Myocyte (in vitro differentiated cells): ENCODE results near the gene TMEM191C. TPM values are rescaled to one million over a fixed set of nuclear protein-coding genes. Genes with fewer than 3 reads are reported as not detected.
"Not testable (repeated sequence)": the region's sequence is repeated elsewhere in the genome, so short reads cannot be mapped to it uniquely, and the experiment has no call there.

Source experiments
- DNase-seq: peaks from one replicate; pipeline ENCODE4 v3.0.0-alpha.2; 2012; ENCODE audit warnings: low read depth
- total RNA-seq: library from RNA; depleted of rRNA; stranded (reverse); fragments of >200 nt; gene quantifications from 2 replicates; pipeline ENCODE4 v1.2.3, GENCODE V29; 2014

Gene TMEM191C
- total RNA-seq, 1 donor from 2014 or later, result 0.75 TPM

- DNase-seq, result no peak
Observed at GRCh38 chr22:21446128-21446826, 20.9 kb upstream of the TMEM191C start.

GRCh38 chr22:21446827-21447690, 20.1 kb upstream of the TMEM191C start:
- DNase-seq, result no peak

DNA sequence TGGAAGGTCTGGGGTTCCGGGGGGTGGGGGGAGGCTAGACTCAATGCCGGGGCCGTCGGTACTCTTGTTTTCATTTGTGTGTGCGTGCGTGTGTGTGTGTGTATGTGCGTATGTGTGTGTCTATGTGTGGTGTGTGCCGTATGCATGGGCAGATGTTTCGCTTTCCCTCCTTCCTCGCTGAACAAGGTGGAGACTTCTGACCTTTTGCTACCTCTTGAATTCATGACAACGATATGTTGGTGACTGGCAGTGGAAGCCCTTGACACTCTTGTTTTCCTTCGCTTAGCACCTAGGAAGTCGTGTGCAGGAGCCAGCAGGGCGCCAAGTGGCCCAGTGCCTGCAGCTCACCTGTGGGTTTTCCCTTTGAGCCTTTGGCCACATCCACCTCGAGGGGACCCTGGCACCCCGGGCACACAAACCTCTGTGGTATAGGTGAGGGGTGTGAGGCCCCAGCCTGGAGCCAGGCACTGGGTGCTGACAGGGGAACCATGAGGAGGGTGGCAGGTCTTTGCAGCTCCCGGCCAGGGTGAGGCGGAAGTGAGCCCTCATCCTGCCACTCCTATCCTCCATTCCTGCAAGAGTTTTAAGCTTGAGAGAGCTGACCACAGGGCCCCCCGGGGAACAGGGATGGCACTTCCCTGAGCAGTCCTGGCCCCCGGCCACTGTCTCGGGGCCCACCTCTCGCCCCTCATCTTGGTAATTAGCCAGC, 19.3 kb upstream of the TMEM191C start:
- DNase-seq, result no peak

DNA sequence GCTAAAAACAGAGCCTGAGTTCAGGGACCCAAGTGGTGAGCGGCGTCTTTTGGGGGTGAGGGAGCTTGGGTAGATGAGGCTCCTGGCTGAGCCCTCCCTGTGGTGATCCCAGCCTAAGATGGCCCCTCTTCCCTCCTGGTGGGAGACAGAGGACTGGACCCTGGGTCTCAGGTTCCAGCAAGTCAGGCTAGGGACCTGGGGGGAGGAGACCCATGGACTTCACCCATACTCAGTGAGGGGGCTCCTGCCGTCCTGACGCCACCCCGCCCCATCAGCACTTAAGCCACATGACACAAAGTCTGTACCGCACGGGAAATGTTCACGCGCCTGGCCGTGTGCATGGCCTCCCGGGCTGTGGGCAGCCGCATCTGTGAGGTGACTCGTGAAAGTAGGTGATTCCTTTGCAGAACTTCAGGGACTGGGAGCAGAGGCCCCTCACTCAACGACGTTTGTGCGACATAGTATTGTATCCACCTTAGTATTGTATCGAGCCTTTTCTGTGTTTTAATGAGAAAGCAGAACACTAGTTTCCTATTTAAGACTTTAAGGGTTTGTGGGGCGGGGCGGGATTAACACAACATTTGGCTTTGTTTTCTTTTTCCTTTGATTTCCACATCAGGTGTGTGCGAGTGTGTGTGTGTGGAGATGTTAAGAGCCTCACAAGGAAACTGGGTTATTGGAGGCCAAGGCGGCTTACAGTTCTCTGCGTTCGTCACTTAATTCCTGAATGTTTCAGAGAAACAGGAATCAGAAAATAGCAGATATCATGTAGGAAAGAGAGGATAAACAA, 18.4 kb upstream of the TMEM191C start:
- DNase-seq, result no peak

DNA sequence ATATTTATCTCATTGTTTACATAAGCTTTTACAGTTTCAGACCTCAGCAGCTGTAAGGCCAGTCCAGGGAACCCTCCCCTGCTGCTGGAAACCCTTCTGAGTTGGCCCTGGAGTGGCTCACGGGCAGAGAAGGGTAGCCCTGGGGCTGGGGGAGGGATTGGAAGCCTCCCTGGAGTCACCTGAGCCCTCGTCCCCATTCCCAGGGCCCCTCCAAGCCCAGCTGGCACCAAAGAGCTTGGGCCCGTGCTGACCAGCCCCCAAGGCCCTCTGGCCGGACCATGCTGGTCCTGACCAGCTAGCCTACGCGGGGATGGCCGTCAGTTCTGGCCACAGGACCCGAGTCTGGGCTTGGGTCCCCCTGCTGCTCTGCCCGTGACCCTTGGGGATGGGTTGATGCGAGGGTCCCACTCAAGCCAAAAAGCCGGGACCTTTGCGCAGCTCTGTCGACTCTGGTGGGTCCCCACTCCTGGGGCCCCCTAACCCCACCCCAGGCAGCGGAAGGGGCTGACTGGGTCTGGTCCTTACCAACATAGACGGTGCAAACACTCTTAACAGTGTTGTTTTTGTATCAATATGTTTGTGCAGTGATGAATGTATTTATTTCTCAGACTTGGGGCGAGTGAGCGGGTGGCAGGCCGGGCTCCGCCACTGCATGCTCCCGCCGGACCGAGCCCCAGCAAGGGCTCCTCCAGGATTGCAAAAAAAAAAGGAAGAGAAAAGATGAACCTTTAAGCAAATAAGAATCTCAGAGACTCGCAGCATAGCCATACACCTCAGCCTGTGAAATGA, 17.5 kb upstream of the TMEM191C start:
- DNase-seq, result no peak

DNA sequence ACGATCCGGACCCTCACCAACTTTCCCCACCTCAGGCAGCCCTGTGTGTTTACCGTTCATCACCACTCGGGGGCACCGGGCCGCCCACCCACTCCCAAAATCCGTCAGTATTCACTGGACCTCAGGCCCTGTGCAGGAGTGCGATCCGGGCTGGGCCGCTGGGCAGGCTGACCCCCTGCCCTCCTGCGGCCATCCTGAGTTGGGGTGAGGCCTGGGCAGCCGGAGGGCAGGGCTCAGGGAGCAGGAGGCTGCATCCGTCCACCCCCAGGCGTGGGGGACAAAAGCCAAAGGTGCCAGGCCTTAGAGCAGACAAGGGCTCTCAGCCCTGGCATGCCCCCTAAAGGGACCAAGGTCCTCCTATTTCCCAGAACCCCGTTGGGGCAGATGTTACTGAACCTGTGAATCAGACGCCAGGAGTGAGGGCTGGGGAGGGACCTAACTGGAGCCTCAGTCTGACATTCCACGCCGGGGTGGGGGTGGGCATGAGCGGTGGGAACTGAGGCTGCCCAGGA, 16.8 kb upstream of the TMEM191C start:
- no peak for DNase-seq

- no peak for DNase-seq
Observed at GRCh38 chr22:21450858-21451353, 16.3 kb upstream of the TMEM191C start.

DNA sequence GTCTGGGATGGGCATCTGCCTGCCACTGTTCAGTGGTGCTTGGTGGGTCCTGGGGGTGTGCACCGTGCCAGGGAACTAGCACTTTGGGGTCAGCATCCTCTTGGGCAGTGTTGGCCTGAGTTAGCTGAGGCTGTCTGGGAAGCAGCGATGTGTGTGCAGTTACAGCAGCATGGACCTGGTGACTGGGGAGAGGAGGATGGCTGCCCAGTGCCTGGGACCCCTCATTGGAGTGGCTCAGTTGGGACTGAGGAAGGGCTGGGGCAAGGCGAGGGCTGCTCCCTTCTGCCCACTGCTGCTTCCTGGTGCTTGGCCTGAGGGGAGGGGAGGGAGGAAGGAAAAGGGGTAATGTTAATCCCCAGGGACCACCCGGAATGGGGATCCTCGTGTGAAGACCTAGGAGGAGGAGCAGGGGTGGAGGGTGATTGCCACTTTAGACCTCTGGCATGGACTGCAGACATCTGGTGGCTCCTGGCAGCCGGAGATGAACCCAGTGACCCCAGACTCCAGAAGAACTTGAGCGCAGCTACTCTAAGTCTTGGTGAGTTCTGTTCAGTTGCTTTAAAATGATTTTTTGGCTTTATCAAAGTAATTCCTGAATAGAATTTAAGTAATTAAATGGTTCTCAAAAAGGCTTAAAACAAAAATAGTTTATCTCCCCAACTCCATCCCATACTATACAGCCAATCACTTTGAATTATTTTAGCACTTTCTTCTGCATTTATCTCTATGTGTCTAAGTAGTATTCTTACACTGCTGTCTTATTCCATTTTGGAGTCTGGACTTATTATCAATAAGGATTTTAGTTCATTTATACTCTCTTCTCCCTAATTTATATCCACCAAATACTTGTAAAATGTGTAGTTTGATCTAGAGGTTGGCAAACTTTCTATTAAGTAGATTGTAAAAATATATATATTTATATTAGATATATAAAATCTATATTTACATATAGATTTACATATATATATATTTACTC, 15.4 kb upstream of the TMEM191C start:
- DNase-seq, result no peak

DNA sequence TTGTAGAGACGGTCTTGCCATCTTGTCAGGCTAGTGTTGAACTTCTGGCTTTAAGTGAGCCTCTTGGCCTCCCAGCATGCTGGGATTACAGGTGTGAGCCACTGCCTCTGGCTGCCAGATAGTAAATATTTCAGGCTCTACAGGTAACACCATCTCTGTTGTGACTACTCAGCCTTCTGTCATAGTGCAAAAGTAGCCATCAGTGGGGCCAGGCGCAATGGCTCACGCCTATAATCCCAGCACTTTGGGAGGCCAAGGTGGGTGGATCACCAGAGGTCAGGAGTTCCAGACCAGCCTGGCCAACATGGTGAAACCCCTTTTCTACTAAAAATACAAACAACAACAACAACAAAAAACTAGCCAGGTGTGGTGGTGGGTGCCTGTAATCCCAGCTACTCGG, 14.5 kb upstream of the TMEM191C start:
- not testable (repeated sequence) for DNase-seq

- not testable (repeated sequence) for DNase-seq
Observed at GRCh38 chr22:21454998-21455333, 12.2 kb upstream of the TMEM191C start.

DNA sequence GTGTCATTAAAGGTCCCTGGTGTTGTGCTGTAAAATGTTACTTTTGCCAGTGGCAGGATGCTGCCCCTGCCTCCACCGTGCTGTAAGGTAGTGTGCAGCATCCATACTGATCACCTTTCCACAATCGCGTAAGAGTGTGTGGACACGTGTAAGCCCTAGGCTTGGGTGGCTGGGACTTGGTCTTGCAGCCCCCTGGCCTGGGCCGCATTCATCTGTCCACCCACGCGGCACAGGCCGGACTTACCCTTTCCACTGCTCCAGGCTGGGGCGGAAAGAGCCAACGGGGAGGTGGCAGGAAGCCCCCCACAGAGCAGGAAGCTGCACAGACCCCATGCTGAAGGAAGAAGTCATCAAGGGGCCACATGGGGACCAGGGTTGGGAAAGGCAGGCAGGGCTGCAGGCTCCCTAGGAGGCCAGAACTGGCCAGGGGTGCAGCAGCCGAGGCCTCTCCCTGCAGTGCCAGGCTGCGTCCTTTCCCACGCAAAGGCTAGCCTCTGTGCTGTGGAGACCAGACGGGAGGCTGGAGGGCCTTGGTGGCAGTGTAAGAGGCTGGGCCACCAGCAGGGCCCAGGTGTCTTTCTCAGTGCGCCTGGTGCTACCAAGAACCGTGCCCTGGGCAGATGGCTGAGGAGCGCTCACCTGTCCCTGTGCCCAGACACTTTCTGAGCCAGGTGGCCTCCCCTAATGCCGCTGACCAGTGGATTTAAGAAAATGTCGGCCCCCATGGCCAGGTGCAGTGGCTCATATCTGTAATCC, 11.7 kb upstream of the TMEM191C start:
- no peak for DNase-seq

- DNase-seq, result no peak
Observed at GRCh38 chr22:21457023-21457787, 10.0 kb upstream of the TMEM191C start.

- DNase-seq, result not testable (repeated sequence)
Observed at GRCh38 chr22:21462672-21463071, 4.5 kb upstream of the TMEM191C start.

- DNase-seq, result peak; percentile 38
Observed at GRCh38 chr22:21468194-21469096, 1.3 kb downstream of the TMEM191C start.

DNA sequence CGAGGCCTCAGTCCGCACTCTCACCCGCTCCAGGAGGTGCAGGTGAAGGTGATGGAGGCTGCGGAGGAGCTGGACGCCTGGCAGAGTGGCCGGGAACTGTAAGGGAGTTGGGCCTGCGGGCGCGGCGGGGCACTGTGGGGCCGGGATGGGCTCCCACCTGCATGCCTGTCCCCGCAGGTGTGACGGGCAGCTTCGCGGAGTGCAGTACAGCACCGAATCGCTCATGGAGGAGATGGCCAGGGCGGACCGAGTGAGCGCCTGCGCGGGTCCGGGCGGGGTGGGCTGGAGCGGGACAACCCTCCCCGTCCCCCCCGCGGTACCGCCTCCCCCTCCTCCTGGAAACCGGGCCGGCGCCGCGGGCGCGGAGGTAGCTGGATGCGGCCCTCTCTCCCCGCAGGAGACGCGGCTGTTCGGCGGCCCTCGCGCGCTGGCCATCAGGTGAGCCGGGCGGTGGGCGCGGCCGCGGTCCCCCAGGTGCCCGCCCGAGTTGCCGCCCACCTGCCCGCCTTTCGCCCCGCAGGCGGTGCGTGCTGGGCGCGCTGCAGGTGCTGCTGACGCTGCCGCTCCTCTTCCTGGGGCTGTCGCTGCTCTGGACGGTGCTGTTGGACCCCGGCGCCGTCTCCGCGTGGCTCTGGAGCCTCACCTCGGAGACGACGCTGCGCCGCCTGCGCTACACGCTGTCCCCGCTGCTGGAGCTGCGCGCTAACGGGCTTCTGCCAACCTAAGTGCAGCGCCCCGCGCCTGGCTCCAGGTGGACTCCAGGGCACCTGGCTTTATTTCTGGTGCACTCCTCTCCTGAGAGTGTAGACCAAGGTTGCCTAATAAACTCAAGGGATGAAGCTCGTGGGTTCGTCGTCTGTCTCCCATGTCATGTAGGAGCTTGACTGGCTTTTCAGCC, 2.2 kb downstream of the TMEM191C start:
- not testable (repeated sequence) for DNase-seq
